Keratinocyte (primary cell): ENCODE data around the gene KLHL29. TPM values are rescaled to one million over a fixed set of nuclear protein-coding genes. Genes with fewer than 3 reads are reported as not detected.

Source experiments
- DNase-seq: peaks from one replicate; pipeline ENCODE4 v3.0.0-alpha.2; 2011; ENCODE audit warnings: low read depth, missing footprints, low spot score
- FAIRE-seq: peaks from 2 replicates; lab custom pipeline; 2011; peaks lifted over from hg19 to GRCh38; lab: Jason Lieb, UNC
- H2AFZ ChIP-seq: 2 replicates; pipeline ENCODE4 v1.6.0; 2012; ENCODE audit warnings: low read length, control low read depth, inconsistent platforms; ENCODE audit not compliant: control insufficient read depth
- H3K27ac ChIP-seq: 2 replicates; pipeline ENCODE4 v1.5.1; 2011; ENCODE audit warnings: low read length; ENCODE audit not compliant: control insufficient read depth, insufficient read depth
- H3K27me3 ChIP-seq: 3 replicates; pipeline ENCODE4 v1.6.0; 2011; ENCODE audit warnings: low read length; ENCODE audit not compliant: control insufficient read depth, insufficient read depth; ENCODE audit errors: extremely low read depth
- H3K36me3 ChIP-seq, 2 experiments: 2 replicates in 1 of 2; 3 replicates in 1 of 2; pipeline ENCODE4 v1.5.1; 2011; ENCODE audit warnings: low read length in 2 of 2, mild to moderate bottlenecking in 1 of 2; ENCODE audit not compliant: control insufficient read depth in 2 of 2, insufficient read depth in 2 of 2; ENCODE audit errors: extremely low read depth in 1 of 2
- H3K4me1 ChIP-seq: 3 replicates; pipeline ENCODE4 v1.5.1; 2011; ENCODE audit warnings: low read length; ENCODE audit not compliant: control insufficient read depth, insufficient read depth; ENCODE audit errors: extremely low read depth
- H3K4me2 ChIP-seq: 3 replicates; pipeline ENCODE4 v1.6.0; 2011; ENCODE audit warnings: low read depth, low read length; ENCODE audit not compliant: control insufficient read depth, insufficient read depth; ENCODE audit errors: extremely low read depth
- H3K4me3 ChIP-seq, 3 experiments: fragments of 200-600 bp in 1 of 3; sonication (generic) in 1 of 3; 2 replicates in 2 of 3; 3 replicates in 1 of 3; pipeline ENCODE4 v1.5.1; 2011 to 2016; ENCODE audit warnings: low read length in 3 of 3, mild to moderate bottlenecking in 3 of 3, control low read depth in 2 of 3, inconsistent platforms in 1 of 3, low read depth in 1 of 3, mixed read lengths in 1 of 3, mixed run types in 1 of 3, moderate library complexity in 1 of 3; ENCODE audit not compliant: control insufficient read depth in 2 of 3, insufficient read depth in 2 of 3; ENCODE audit errors: extremely low read depth in 1 of 3
- H3K79me2 ChIP-seq: 2 replicates; pipeline ENCODE4 v1.6.0; 2012; ENCODE audit warnings: low read length; ENCODE audit not compliant: control insufficient read depth, insufficient read depth
- H3K9ac ChIP-seq: 3 replicates; pipeline ENCODE4 v1.6.0; 2011; ENCODE audit warnings: low read length; ENCODE audit not compliant: control insufficient read depth, insufficient read depth; ENCODE audit errors: extremely low read depth
- H3K9me1 ChIP-seq: 3 replicates; pipeline ENCODE4 v1.6.0; 2011; ENCODE audit warnings: low read length; ENCODE audit not compliant: control insufficient read depth, insufficient read depth; ENCODE audit errors: extremely low read depth
- H3K9me3 ChIP-seq: 2 replicates; pipeline ENCODE4 v1.5.1; 2012; ENCODE audit warnings: low read depth, low read length; ENCODE audit not compliant: control insufficient read depth
- H4K20me1 ChIP-seq: 3 replicates; pipeline ENCODE4 v1.6.0; 2011; ENCODE audit warnings: low read length; ENCODE audit not compliant: control insufficient read depth, insufficient read depth; ENCODE audit errors: extremely low read depth
- EZH2 ChIP-seq: IDR thresholded peaks from one replicate; pipeline ENCODE4 v1.6.1; 2012; ENCODE audit warnings: inconsistent platforms, mild to moderate bottlenecking, low read length, moderate library complexity
- dilution Hi-C: fragments of 300-500 bp; cut with MboI; formaldehyde crosslinking; loops from one replicate; pipeline ENCODE4 v1.7.0; 2020; ENCODE audit warnings: low sequenced_read_pairs; ENCODE audit not compliant: extremely low pct_ligation_motif_present
- polyA plus RNA-seq, 5 experiments: library from polyadenylated mRNA; depleted of rRNA in 3 of 5; stranded (reverse) in 3 of 5; stranded (forward) in 1 of 5; unstranded in 1 of 5; fragments of >200 nt; gene quantifications; 1 replicate in 1 of 5; 2 replicates in 3 of 5; 3 replicates in 1 of 5; pipeline versions ENCODE4 v1.2.1 to v1.2.3, GENCODE V29; 2011 to 2012; ENCODE audit warnings: missing spikeins in 2 of 5, low read depth in 1 of 5, low replicate concordance in 1 of 5
- TF ChIP-seq, protein P1 (sequence below), 3 experiments: IDR thresholded peaks in 1 of 3; conservative IDR thresholded peaks in 1 of 3; optimal IDR thresholded peaks in 1 of 3; 2 replicates in 2 of 3; 3 replicates in 1 of 3; pipeline versions ENCODE3 to v1.5.1; 2011; ENCODE audit warnings: low read length in 3 of 3, mild to moderate bottlenecking in 3 of 3, moderate library complexity in 2 of 3, control low read depth in 1 of 3, inconsistent platforms in 1 of 3; ENCODE audit not compliant: insufficient read depth in 2 of 3; ENCODE audit errors: extremely low read depth in 1 of 3

KLHL29 gene
- polyA plus RNA-seq, 1 donor (not counting 4 experiments of a cell fraction or from before 2014, with no cell fraction given) = 4.7 TPM

DNA sequence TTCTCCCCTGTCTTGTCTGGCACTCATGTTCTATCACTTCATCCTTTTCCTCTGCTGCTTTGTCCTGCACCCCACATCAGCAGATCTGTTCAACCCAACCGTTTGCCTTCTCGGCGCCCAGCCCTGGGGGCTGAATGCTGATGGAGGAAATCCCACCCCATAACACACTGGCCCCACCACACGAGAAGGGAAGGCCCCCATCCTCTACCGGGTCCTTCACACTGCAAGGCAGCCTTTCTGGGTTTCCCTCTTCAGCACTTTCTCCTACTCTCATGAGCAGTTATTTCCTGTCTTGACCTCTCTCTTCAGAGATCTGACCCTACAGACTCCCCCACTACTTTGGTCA is 314.6 kb downstream of the KLHL29 start:
- Histone ChIP-seq H3K4me3 (no peak overlapping the region), H3K9me3 (no peaks in the 10 kb centered on the region), H3K9ac (no peak overlapping the region), H2AFZ (no peak overlapping the region), H3K36me3 (peaks cover 14 to 28% of the 10 kb centered on the region in 2 experiments), H3K4me2 (no peak overlapping the region), H3K79me2 (no peaks in the 10 kb centered on the region), H3K27me3 (no peaks in the 10 kb centered on the region), H4K20me1 (no peaks in the 10 kb centered on the region), H3K4me1 (no peaks in the 10 kb centered on the region), H3K27ac (no peak overlapping the region), H3K9me1 (no peaks in the 10 kb centered on the region)
- DNase-seq (no peak), FAIRE-seq (no peak)
- TF ChIP-seq, protein P1, sequence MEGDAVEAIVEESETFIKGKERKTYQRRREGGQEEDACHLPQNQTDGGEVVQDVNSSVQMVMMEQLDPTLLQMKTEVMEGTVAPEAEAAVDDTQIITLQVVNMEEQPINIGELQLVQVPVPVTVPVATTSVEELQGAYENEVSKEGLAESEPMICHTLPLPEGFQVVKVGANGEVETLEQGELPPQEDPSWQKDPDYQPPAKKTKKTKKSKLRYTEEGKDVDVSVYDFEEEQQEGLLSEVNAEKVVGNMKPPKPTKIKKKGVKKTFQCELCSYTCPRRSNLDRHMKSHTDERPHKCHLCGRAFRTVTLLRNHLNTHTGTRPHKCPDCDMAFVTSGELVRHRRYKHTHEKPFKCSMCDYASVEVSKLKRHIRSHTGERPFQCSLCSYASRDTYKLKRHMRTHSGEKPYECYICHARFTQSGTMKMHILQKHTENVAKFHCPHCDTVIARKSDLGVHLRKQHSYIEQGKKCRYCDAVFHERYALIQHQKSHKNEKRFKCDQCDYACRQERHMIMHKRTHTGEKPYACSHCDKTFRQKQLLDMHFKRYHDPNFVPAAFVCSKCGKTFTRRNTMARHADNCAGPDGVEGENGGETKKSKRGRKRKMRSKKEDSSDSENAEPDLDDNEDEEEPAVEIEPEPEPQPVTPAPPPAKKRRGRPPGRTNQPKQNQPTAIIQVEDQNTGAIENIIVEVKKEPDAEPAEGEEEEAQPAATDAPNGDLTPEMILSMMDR (optimal IDR thresholded peaks at IDR 0.05 in 1 of 3, IDR thresholded peaks at IDR 0.05 in 1 of 3, conservative IDR thresholded peaks at IDR 0.05 in 1 of 3; ENCODE audit: extremely low read depth in 1 of 3, insufficient read depth in 2 of 3, low read length in 3 of 3) = no peak
- TF ChIP-seq EZH2 = no peak
- dilution Hi-C loops = no loop called here

DNA sequence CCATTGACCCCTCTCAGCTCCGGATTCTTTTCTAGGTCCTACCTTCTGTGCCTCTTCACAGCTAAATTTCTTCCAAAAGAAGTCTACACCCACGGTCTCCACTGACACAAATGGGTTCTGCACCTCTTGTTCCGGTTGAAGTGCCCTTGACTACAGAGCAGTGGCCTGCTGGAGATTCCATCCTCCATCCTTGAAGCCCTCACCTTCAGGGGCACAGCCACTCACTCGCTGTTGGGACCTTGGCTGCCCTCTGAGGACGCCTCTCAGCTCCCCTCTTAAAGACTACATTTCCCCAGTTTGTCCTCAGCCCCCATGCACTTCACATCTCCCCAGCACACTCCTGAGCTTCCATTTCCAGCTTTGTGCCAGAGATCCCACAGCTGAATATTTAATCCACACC is 315.6 kb downstream of the KLHL29 start:
- TF ChIP-seq, protein P1 (optimal IDR thresholded peaks at IDR 0.05 in 1 of 3, IDR thresholded peaks at IDR 0.05 in 1 of 3, conservative IDR thresholded peaks at IDR 0.05 in 1 of 3; ENCODE audit: extremely low read depth in 1 of 3, insufficient read depth in 2 of 3, low read length in 3 of 3) = no peak
- no peak for TF ChIP-seq EZH2
- Histone ChIP-seq H3K27ac (no peak overlapping the region), H3K36me3 (peaks cover 14 to 25% of the 10 kb centered on the region in 2 experiments), H3K79me2 (no peaks in the 10 kb centered on the region), H3K27me3 (no peaks in the 10 kb centered on the region), H4K20me1 (no peaks in the 10 kb centered on the region), H2AFZ (no peak overlapping the region), H3K9me3 (no peaks in the 10 kb centered on the region), H3K4me3 (no peak overlapping the region), H3K9ac (no peak overlapping the region), H3K9me1 (no peaks in the 10 kb centered on the region), H3K4me1 (no peaks in the 10 kb centered on the region), H3K4me2 (no peak overlapping the region)
- DNase-seq (no peak), FAIRE-seq (no peak)
- dilution Hi-C loops = no loop called here
